Fibroblast of skin of abdomen (primary cell): ENCODE data around the gene PDGFA.

Experiments
- DNase-seq: peaks from one replicate; pipeline ENCODE4 v3.0.0-alpha.2; 2013

The PDGFA gene

GRCh38 chr7:503575-504111 lies 16.0 kb downstream of the PDGFA start:
- no peak for DNase-seq

GRCh38 chr7:502296-502695 lies 17.4 kb downstream of the PDGFA start:
- DNase-seq = no peak

GRCh38 chr7:501526-501925 lies 18.1 kb downstream of the PDGFA start:
- DNase-seq = no peak

- no peak for DNase-seq
Observed at GRCh38 chr7:500521-501420, 18.9 kb downstream of the PDGFA start.

GRCh38 chr7:499853-500485 lies 19.7 kb downstream of the PDGFA start:
- no peak for DNase-seq

- DNase-seq = no peak
Observed at GRCh38 chr7:498678-499641, 20.7 kb downstream of the PDGFA start.

- no peak for DNase-seq
Observed at GRCh38 chr7:497946-498655, 21.5 kb downstream of the PDGFA start.

GRCh38 chr7:497346-497745 lies 22.3 kb downstream of the PDGFA start:
- DNase-seq = no peak

- DNase-seq = no peak
Observed at GRCh38 chr7:496528-497295, 22.9 kb downstream of the PDGFA start.

GRCh38 chr7:495761-496321 lies 23.8 kb downstream of the PDGFA start:
- no peak for DNase-seq

GRCh38 chr7:495326-495725 lies 24.3 kb downstream of the PDGFA start:
- no peak for DNase-seq

- DNase-seq = no peak
Observed at GRCh38 chr7:494906-495305, 24.7 kb downstream of the PDGFA start.

GRCh38 chr7:494259-494687 lies 25.4 kb downstream of the PDGFA start:
- DNase-seq = no peak

- DNase-seq = no peak
Observed at GRCh38 chr7:493661-494251, 25.9 kb downstream of the PDGFA start.

- DNase-seq = no peak
Observed at GRCh38 chr7:492714-493065, 27.0 kb downstream of the PDGFA start.

- DNase-seq = no peak
Observed at GRCh38 chr7:491958-492713, 27.5 kb downstream of the PDGFA start.

GRCh38 chr7:491292-491957 lies 28.2 kb downstream of the PDGFA start:
- no peak for DNase-seq

- DNase-seq = no peak
Observed at GRCh38 chr7:490461-491291, 29.0 kb downstream of the PDGFA start.
